Measurements from ENCODE around the gene MPND.
A peak's percentile ranks its signal among the peaks of the same experiment; 100 is the strongest.
"Not testable (repeated sequence)": the region's sequence is repeated elsewhere in the genome, so short reads cannot be mapped to it uniquely, and the experiment has no call there.

Gene MPND

DNA sequence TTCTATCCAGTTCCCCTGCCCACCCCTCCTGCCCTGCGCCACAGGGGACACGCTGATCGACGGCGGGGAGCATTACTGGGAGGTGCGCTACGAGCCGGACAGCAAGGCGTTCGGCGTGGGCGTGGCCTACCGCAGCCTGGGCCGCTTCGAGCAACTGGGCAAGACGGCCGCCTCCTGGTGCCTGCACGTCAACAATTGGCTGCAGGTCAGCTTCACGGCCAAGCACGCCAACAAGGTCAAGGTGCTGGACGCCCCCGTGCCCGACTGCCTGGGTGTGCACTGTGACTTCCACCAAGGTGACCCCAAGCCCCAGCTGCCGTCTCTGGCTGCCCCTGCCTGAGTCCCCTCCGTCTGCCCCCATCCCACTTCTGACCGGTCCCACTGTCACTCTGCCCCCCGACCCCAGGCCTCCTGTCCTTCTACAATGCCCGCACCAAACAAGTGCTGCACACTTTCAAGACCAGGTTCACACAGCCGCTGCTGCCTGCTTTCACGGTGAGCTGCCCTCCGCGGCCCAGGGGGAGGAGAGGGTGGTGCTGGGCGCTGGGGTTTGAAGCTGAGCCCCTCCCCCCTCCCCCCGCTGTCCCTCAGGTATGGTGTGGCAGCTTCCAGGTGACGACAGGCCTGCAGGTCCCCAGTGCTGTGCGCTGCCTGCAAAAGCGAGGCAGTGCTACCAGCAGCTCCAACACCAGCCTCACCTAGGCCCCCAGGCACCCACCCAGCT, 20.3 kb upstream of the MPND start:
- DNase-seq: no peak

DNA sequence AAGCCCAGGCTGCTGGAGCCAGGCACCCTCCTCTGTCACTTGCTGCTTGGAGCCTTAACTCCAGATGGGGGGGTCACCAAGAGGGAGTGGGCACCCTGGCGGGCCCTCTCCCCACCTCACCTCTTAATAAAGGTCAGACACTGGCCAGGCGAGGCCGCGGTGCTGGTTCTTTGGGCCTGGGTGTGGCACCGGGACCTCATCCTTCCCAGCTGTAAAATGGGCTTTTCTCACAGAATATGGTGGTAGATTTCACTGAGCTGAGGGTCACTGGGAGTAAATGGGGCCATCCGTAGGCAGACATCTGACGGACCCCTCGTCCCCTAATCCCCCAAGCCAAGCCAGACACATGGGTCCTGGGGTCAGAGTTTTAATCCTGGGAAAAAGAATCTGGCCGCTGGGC, 19.7 kb upstream of the MPND start:
- DNase-seq: no peak

DNA sequence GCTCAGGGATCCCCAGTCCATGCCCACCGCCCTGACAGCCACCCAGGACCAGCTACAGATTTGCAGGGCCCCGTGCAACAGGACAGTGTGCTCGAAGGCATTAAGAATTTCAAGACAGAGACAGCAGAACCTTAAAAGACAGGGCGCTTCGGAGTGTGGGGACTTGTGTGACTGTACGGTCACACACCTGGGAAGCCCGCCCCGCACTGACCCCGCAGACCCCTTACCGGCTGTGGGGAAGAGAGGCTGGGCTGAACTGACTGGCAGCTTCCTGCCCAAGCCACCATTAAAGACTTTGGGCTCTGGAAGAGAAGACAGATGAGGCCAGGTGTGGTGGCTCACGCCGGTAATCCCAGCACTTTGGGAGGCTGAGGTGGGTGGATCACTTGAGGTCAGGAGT, 19.1 kb upstream of the MPND start:
- no peak for DNase-seq

DNA sequence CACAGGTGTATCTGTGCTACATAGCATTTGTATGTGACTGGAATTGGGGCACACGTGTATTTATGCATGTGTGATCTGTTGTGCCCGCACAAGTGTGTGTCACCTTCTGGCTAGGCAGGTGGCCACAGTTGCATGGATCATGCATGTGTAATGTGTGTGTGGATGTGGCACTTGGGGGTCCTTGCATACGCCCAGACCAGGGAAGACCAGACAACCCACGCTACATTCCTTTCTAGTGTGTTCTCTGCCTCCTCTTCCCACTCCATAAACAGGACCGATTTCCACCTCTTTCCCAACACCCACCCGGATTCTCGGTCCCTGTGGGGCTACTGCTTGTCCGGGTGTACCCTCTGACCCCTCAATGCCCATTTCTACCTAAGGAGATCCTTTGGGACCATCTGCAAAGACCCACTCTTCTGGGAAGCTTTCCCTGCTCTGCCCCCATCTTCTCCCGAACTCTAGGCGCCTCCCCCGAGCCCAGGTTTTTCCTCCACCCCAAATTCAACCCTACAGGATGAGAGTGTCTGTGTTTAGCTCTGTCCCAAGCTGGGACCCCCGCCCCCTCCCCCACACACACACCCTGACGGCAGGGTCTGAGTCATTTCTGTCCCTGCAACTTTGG, 17.0 kb upstream of the MPND start:
- no peak for DNase-seq

DNA sequence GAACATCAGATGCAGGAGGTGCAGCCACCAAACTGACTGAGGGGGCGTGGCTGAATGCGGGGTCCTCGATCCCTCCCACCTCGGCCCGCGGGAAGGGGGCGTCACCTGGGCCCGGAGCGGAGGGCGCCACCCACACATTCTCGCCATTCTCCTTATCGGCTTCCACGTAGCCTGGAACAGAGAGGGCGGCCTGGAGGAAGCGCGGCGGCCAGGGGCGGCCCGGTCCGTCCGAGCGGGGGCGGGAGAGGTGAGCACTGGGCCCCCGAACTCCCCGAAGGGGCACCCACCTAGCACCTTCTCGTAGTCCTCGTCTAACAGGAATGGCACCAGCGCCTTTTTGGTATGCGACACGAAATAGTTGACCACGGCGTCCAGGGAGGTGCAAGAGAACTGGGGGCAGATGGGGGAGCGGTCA, 16.5 kb upstream of the MPND start:
- no peak for DNase-seq

DNA sequence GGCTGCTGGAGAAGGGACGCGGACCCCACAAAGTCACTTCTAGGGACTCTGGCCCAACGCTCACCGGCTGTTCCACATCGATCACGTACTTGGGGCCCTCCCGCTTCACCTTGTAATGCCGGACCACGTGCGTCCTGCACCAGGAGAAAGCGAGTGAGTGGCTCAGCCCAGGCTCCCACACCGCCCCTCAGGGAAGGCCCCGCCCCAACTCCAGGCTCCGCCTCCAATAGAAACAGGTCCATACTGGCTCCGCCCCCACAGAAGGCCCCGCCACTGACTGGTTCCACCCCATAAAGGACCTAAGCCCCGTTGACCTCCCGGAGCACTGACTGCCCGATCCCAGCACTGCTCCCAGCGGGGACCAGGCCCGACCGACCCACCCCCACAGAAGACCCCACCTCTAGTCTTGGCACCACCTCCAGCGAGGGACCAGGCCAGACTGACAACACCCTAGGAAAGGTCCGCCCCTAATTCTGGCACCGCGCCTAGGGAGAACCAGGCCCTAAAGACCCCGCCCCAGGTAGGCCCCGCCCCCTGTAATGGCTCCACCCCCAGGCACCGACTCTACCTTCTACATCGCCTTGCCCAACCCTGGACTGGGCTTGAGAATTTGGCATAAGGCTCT, 16.0 kb upstream of the MPND start:
- DNase-seq: no peak

DNA sequence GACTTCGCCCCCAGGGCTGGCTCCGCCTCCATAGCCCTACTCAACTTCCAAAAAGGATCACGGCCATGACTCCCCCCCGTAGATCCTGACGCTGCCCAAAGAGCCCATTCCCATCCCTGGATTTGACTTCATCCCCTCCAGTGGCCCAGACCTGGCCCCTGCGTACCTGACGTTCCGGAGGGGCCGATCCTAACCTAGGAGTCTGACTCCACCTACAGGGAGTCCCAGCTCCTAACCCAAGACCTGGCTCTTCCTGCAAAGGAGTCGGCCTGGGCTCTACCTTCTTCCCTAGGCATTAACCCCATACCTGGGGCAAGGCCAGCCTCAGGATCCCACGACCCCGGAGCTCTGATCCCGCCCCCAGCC, 15.5 kb upstream of the MPND start:
- DNase-seq: no peak

DNA sequence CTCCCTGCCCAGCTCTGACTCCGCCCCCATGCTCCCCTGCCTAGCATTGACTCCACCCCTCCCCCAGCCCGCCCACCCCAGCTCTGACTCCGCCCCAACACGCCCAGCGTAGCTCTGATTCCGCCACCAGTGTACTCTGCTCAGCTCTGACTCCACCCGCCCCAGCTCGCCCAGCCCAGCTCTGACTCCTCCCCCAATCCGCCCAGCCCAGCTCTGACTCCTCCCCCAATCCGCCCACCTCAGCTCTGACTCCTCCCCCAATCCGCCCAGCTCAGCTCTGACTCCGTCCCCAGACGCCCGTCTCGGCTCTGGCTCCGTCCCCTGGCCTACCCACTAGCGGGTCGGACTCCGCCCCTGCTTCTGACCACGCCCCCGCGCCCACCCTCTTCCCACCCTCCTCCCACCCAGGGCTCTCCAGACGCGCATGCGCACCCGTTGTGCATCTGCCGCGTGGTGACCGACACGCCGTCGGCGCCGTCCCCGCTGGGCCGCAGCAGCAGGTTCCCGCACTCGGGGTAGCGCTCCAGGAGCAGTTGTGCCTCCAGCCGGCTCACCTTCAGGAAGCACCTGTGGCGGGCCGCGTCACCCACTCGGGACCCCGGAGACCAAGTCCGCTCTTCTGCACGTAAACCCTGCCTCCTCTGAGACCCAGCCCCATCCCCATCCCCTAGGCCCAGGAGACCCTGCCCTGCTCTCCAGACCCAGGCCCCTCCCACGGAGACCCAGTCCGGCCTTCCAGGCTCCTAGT, 14.9 kb upstream of the MPND start:
- DNase-seq: no peak

DNA sequence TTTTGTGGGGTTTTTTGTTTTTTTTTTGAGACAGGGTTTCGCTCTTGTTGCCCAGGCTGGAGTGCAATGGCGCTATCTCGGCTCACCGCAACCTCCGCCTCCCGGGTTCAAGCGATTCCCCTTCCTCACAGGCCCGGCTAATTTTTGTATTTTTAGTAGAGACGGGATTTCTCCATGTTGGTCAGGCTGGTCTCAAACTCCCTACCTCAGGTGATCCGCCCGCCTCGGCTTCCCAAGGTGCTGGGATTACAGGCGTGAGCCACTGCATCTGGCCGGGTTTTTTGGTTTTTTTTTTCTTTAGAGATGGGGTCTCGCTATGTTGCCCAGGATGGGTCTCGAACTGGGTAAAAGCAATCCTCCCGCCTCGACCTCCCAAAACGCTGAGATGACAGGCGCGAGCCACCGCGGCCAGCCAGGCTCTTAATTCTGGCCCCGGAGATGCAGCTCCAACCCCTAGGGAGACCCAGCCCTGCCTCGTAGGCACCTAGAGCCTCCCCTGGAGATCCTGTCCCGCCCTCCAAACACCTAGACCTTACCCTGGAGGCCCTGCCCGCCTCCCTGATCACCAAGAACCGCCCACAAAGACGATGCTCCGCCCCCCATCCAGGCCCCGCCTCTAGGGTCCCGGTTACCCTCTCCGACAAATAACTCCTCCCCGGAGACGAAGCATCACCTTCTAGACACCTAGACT, 14.2 kb upstream of the MPND start:
- DNase-seq: not testable (repeated sequence)

DNA sequence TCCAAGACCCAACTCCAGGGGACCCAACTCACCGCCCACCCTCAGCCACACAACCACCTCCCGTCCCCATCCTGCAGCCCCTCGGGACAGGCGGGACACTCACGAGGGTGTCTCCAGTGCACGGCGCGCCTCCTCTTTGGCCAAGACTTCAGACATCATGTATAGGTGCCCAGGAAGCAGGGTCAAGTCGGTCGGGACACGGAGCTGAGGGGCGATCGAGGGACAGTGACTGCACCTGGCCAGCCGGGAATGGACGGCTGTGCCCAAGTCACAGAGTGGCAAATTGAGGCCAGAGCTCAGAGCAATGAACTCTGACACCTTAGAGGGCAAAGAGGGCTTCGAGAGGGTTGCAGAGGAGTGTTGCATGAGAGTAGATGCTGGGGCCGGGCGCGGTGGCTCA, 13.5 kb upstream of the MPND start:
- no peak for DNase-seq

DNA sequence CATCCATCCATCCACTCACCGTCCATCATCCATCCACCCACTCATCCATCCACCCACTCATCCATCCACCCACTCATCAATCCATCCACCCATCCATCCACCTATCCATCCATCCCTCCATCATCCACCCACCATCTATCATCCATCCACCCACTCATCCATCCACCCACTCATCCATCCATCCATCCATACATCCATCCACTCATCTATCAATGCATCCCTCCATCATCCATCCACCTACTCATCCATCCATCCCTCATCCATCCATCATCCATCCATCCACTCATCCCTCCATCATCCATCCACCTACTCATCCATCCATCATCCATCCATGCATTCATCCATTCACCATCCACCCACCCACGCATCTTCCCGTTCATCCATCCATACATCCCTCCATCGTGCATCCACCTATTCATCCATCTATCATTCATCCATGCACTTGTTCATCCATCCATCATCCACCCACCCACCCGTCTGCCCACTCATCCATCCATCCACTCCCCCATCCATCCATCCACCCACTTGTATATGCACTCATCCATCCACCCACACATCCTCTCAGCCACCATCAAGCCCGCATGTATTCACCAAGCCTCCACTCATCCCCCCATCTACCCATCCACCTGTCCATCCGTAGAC, 8.3 kb upstream of the MPND start:
- no peak for DNase-seq

DNA sequence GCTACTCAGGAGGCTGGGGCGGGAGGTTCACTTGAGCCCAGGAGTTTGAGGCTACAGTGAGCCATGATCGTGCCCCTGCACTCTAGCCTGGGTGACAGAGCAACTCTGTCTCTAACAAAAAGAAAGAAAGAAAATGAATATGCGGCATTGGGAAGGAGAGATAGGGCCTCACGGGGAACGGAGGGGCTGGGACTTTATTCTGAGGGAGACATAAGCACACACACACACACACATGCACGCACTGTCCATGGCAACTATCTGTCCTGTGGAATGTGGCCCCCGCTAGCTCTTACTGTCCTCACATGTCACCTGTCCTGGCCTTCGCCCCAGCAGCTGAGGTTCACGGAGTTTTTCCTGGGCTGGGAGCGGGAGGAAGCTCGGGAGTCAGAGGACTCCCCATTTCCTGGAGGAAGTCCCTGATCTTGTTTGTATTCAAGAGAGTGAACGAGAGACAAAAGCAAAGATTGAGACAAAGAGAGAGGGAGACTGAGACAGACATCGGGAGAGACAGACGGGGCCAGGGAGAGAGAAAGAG, 5.4 kb upstream of the MPND start:
- DNase-seq: peak; percentile 14

DNA sequence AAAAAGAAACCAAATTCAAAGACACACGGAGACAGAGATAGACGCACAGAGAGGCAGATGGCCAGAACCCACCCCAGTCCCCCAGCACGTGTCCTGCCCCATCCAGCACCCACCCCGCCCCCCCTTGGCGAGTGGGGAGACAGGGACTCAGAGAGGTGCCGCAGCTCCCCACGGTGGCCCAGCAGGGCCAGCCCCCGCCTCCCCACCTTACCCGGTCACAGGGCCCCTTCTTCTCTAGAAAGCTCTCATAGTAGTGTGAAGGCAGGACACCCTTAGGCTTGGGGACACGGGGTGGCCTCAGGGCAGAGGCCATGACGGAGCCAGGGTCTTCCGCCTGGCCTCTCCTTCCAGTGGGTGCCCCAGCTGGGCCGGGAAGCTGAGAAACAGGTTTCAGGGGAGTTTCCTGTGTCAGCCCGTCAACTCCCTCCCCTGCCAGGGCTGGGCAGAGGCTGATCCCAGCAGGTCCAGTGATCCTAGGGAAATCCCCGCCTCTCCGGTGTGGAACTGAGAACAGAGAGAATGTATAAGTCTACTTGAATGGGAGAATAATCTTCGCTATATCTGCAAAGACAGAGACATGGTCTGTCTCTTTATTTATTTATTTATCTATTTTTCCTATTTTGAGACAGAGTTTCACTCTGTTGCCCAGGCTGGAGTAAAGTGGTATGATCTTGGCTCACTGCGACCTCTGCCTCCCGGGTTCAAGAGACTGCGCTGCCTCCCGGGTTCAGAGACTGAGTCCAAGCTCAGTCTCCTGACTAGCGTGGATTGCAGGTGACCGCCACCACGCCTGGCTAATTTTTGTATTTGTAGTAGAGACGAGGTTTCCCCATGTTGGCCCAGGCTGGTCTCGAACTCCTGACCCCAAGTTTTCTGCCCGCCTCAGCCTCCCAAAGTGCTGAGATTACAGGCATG, 4.7 kb upstream of the MPND start, which contains the start of gene STAP2:
Gene STAP2, minus strand, starts transcription at position 387 of the 915 bp plus-strand sequence. Its CDS starts 74 bp downstream, at position 313.
- no peak for DNase-seq

DNA sequence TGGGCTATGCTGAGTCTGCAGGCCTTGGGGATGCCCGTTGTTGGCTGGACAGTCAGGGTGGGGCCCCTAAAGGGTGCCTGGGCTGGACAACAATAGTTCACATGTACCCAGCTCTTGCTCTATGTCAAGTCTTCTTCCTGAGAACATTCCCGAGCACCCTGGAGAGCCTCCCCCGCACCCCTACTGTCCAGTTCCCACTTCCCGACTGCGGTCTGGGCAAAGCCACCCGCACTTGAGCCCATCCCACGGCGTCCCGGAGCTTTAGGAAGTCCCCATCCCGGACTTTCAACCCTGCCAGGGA, 1.1 kb upstream of the MPND start:
- DNase-seq: no peak

DNA sequence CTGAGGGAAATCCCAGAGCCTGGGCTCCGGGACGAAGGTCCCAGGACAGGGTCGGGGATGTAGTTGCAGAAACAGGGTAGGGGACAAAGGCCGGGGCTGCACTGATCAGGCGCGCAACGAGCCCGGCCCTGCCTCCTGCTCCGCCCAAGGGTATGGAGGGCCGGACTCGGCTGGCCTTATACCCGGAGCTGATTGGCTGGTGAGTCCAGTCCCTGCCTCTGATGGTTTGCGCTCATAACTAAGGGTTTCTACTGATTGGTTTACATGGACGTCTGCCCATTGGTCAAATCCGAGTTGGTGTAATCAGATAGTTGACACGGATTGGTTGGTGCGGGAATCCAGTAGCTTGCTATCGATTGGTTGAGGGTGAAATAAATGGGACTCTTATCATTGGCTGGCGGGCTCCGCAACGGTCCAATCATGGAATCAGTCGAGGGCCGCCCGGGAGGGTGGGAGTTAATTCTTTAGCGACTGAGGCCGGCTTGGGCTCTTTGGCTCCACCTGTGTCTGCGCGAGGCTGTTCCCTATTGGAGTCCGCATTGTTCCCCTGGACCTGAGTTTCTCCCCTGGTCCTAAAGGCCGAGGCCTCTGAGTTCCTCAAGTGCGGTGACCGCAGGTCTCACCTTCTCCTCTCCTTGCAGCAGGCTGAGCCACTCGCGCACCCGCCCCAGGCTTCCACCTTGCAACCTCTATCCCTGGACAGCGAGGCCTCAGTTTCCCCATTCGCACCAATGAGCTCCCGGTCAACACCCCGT, 570 bp upstream of the MPND start:
- peak; percentile 99 for DNase-seq

DNA sequence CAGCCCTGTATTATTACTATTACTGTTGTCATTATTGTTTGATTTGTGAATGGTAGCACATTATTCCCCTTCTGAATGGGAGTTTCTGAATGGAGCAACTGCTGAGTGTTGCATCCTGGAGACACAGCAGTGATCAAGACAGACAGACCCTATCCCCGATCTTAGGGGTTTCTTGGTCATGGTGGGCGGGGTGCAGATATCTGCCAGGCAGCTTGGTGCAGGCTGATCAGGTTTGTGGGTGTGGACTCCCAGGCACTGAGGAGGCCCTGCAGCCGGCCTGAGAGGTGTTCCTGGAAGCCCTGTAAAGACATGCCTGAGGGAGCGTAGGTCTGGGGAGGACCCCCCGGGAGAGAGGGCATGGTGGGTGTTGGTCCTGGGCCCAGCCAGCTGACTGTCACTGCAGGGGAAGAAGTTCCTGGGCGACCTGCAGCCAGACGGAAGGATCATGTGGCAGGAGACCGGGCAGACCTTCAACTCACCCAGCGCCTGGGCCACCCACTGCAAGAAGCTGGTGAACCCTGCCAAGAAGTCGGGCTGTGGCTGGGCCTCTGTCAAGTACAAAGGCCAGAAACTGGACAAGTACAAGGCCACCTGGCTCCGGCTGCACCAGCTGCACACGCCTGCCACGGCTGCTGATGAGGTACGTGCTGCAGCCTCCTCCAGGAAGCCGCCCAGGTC, 2.1 kb downstream of the MPND start:
- DNase-seq: no peak

DNA sequence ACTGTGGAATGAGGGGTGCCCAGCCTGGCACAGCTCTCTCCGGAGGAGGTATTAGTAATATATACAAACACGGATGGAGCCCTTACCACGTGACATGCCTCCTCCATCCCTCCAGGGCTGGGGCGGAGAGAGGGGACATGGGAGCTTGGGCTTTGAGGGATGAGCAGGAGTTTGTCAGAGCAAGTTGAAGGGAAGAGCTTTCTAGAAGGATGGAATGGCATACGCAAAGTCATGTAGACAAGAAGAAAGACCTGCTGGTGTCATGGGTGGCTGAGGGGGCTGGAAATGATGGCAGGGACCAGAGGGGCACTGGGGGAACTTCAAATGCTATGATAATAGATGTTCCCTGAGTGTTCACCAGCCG, 2.6 kb downstream of the MPND start:
- no peak for DNase-seq

DNA sequence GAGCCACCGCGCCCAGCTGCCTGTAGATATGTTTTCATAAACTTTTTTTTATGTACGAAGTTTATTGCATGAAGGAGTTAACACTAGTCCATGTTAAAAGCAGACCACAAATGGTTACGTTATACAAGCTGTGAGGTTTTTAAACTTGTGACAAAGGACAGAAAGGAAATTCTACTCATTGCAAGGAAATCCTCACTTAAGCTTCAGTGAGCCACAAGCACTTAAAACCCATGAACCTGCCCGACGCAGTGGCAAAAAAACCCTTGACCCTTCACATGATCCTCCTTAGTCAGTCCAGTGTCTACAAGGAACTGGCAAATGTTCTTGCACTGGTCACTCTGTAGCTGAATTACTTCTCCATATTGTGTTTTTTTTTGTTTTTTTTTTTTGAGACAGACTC, 4.2 kb downstream of the MPND start:
- no peak for DNase-seq

DNA sequence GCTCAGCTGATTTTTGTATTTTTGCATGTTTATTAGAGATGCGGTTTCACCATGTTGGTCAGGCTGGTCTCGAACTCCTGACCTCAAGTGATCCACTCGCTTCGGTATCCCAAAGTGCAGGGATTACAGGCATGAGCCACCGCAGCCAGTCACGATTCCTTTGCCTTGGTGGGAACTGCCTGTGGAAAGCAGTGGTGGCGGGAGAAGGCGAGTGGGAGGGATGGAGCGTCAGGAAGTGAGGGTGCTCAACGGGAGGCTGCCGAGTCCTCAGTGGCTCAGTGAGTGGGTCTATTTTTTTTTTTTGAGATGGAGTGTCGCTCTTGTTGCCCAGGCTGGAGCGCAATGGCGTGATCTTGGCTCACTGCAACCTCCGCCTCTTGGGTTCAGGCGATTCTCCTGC, 5.9 kb downstream of the MPND start:
- not testable (repeated sequence) for DNase-seq

DNA sequence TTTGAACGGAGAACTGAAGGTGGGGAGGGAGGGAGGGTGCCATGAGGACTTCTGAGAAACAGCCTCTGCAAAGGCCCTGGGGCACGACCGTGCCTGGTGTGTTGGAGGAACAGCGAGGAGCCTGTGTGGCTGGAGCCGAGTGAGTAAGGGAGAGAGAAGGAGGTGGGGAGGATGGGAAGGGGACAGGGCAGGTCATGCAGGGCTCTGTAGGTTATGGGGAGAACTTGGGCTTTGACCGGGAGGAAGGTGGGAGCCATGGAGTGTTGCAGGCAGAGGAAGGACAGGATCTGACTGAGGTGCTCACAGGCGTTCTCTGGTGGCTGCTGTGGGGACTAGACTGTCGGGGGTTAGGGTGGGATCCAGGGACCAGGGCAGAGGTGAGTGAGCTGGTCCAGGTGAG, 6.7 kb downstream of the MPND start:
- DNase-seq: no peak

Data from NCI-H1092 treated with DMSO at 0.1 percent for 48 hours (cell line).